HG03521 (cell line): ENCODE measurements around the gene GAGE10.
"Not testable (repeated sequence)": the region's sequence is repeated elsewhere in the genome, so short reads cannot be mapped to it uniquely, and the experiment has no call there.

Experiments used
- ATAC-seq: cut with Tn5 transposase; IDR thresholded peaks from one replicate; pipeline ENCODE4 v1.9.1; 2021; ENCODE audit warnings: mild to moderate bottlenecking, moderate library complexity; ENCODE audit not compliant: unreplicated experiment

GAGE10 gene

DNA sequence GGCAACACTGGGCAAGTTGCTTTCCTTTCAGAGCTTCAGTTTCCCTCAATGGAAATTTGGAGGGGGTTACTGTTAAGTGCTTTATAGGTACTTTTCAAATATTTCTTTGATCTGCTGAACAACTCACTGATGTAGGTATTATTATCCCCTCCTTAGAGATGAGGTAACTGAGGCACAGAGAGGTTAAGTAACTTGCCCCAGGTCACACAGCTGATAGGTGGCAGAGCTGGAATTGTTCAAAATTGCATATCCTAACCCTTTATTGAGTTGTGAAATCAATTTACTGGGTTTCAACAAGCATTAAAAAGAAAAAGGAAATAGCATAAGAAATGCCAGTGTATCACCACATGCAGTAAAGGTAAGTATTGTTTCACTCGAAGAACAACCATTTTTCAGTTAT is 27.2 kb upstream of the GAGE10 start:
- ATAC-seq: no peak

DNA sequence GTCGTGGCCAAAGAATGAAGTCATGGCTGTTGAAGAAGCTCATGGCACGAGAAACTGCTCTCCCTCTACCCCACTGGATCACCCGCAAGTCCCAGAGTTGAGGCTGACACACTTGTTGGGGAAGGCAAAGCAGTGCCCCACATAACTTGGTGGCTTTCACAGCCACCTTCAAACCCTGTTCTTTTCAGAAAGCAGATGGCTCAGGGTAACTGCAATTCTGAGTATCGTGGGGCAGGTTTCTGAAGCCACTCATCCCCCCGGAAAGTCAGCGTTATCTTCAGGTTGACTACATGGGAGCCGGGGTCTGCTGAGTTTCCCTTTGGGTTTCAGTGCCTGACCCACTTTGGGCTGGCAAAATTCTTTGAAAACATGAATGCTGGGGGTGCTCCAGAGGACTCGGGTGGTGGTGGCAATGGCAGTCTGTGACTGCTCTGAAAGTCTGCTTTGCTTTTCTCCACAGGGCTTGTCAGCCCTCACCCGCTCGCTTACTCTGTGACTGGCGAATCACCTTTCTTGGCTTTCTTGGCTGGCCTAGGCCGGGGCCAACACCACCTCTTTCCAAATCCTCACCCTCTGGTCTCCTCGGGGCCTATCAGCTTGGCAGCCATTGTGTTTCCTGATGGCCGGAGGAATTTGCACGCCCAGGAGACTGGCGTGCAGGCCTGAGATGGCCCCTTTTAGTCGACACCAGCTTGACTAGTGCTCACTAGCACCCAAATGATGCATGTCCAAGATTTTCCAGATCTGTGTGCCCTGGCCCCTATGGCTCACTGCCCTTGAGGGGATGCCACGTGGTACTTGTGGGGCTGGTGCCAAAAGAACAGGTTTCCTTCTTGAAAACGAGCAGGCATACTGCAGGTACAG is 26.5 kb upstream of the GAGE10 start:
- no peak for ATAC-seq

DNA sequence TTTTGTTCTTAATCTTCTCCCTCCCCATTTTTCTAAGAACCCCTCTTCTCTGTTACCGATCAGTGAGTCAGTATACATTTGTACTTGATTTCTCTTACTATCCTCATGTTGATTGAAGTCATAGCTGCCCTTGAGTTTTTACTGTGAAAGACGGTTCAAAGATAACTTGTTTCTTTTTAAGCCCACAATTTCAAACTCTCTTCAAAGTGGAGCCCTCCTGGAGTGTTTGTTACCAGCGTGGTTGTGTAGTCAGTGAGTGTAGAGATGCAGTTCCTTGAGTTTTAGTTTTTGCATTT is 26.0 kb upstream of the GAGE10 start:
- no peak for ATAC-seq

DNA sequence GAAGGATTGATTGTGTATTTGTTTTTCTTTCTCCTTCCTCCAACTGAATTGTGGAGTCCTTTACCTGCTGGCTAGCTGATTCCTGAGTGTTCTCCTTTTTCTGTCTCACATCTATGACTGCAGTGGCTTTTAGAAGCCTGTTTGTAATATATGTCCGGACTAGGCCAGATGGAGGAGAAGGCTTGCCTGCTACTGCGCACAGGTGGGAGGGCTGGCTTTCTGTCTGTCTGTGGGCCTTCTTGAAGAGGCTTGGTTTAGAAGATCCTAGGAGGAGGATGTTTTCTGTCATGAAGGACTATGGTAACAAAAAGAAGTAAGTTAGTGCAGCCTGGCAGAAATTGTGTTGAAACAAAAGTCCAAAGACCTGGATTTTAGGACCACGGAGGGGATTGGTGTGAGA is 25.4 kb upstream of the GAGE10 start:
- ATAC-seq: no peak

DNA sequence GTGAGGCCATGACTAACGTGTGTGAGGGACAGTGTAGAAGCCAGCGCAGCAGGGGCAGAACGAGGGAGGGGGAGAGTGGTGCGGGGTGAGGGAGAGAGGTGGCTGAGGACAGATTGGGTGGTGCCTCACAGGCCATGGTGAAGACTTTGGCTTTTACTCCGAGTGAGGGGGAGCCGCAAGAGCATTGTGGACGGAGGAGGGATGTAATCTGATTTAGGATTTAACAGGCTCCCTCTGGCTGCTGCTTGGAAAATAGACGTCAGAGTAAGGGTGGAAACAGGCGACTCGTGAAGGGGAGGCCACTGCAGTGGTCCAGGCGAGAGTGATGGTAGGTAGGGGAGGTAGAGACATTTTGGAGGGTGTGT is 20.8 kb upstream of the GAGE10 start:
- ATAC-seq: no peak

DNA sequence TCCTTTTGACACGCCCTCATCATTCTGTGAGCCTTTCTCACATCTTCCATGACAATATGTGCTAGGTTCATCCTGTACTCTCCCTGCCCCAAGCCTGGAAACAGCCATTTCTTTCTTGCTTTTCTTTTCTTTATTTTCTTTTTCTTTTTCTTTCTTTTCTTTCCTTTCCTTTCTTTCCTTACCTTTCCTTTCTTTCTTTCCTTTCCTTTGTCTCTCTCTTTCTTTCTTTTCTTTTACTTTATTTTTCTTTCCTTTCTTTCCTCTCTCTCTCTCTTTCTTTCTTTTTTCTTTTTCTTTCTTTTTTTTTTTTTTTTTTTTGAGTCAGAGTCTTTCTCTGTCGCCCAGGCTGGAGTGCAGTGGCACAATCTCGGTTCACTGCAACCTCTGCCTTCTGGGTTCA is 19.2 kb upstream of the GAGE10 start:
- no peak for ATAC-seq

DNA sequence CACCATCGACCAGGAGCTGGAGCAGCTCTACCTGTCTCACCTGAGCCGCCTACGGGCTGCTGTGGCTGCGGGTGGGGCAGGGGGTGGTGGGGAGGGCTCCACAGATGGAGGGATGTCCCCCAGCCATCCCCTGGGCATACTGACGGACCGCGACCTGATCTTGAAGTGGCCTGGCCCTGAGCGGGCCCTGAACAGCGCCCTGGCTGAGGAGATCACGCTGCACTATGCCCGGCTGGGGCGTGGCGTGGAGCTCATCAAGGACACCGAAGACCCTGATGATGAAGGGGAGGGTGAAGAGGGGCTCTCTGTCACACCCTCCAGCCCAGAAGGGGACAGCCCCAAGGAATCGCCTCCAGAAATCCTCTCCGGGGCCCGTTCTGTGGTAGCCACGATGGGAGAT is 17.3 kb upstream of the GAGE10 start:
- no peak for ATAC-seq

DNA sequence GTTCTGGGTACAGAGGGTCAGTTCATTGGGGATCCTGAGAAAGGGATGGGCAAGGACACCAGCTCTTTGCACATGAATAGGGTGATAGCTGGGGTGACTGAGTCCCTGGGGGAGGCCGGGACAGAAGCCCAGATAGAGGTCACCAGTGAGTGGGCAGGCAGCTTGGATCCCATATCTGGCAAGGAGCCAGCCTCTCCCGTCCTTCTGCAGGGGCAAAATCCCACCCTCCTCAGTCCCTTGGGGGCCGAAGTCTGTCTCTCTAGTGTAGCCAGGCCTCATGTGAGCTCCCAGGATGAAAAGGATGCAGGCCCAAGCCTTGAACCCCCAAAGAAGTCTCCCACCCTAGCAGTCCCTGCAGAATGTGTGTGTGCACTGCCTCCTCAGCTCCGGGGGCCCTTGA is 16.9 kb upstream of the GAGE10 start:
- ATAC-seq: no peak

DNA sequence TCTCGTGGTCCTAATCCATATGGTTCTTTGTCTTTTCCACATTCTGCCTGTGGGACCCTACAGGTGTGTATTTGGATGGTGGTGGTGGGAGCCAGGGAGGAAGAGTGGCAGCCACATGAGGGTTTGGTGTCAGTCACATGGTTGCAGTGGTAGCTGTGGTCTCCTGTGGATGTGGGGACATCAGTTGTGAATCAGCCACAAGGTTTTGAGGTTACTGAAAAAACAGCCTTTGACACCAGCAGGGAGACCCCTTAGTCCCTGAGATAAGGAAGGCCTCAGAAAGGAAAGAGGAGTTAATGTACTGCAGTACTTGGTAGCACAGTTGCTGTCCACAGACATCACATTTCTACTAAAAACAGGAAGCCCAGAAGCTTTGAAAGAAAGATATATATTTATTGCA is 15.8 kb upstream of the GAGE10 start:
- no peak for ATAC-seq

DNA sequence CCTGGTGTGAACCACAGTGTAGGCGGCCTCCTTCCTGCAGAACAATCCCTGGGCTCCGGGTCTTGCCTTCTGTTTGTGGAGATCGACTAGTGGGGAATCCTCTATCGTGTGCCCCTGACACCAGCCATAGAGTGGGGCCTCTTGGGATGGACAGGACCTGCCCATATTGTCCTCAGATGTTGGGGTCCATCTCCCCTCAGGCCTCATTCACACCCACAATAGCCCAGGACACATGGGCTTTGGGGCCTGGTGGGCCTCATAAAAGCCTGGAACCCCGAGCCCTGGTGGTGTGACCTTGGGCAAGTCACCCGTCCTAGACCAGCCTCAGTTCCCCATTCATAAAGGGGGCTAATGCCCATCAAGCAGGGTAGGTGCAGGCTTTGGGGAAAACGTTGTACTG is 13.2 kb upstream of the GAGE10 start:
- no peak for ATAC-seq

DNA sequence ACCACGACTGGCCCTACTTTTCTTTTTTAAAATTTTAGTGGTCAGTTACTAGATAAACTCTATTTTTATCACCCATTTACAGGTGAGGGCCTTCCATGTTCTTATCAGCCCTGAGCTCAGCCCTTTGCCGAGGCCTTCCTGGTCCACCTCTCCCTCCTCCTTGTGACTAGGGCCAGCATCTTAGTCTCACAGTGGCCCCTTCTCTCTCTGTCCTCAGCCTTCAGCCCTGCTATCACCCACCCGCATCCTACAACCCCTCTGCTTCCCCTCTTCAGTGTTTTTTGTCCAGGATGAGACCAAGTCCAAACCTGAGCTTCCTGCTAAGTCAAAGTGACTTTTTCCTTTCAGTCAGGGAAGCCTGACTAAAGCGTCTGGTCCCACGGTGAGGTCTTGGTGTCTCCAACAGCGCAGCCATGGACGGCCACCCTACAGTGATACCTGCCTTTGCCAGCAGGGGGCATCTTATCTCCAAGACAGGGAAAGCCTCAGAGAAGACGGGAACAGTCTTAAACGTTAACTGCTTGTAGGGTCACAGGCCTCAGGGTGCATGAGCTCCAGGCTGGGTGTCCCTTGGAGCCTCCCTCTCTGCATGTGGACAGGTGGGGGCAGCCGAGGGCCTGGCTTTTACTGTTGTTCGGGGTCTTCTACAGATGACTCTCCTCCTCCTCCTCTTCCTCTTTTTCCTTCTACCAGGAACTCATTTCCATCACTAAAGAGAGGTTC is 11.7 kb upstream of the GAGE10 start:
- ATAC-seq: no peak

DNA sequence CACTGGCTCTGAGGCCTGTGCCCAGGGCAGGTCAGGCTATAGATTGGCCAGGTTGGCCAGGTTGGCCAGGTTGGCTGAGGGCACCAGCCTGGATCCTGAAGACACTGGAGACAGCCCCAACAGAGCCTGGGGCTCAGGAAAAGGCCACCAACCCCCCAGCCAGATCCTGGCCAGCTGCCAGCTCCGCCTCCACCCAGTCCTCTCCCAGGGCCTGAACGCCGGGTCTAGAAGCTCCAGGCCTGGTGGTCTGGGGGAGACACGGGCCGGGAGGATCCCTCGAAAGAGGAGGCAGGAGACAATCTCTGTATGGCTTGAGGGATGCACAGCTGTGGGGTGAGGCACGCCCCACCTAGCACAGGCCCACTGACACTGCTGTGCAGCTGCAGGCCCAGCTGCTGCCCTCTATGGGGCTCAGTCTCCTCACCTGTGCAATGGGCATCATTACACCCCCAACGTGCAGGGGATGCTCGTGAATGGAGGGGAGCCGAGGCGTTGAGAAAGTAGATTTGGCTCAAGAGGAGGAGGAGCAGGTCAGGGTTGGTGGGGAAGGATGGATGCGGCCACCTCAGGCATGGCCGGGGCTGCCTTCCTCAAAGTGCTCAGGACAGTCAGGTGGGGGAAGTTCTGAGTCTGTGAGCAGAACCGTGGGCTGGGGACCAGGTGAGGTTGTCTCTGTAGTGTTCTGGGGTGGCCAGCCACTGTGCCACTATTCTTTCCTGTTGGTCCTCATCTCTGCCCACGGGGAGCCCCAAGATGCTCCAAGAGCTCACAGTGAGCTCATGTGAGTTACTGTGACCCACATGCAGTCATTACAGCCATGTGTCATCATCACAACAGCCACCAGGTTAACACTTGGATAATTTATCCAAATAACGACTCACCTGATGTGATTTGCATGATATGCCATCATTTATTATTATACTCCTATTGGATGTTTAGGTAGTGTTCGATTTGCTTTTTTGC is 10.8 kb upstream of the GAGE10 start:
- no peak for ATAC-seq

DNA sequence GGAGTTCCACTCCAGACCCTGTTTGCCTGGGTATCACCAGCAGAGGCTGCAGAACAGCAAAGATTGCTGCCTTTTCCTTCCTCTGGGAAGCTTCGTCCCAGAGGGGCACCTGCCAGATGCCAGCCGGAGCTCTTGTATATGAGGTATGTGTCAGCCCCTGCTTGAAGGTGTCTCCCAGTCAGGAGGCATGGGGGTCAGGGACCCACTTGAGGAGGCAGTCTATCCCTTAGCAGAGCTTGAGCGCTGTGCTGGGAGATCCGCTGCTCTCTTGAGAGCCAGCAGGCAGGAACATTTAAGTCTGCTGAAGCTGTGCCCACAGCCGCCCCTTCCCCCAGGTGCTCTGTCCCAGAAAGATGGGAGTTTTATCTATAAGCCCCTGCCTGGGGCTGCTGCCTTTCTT is 4.2 kb upstream of the GAGE10 start:
- not testable (repeated sequence) for ATAC-seq

DNA sequence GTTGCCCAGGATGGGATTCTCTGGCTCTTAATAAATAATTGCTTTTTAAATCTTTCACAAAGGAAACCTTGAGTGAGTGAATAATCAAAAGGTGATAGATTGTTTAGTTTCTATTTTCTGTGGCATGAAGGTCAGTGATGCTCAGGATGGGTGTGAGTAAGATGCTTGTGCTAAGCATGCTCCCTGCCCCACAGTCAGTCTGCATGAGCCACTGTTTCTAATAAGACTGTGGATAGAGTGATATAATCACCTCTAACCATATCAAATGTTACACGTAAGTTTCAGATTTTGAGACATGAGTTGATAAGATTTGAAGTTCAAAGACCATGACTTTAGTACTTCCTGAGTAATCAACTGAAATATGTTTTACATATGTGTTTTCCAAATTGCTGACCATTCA is 2.7 kb upstream of the GAGE10 start:
- ATAC-seq: no peak

DNA sequence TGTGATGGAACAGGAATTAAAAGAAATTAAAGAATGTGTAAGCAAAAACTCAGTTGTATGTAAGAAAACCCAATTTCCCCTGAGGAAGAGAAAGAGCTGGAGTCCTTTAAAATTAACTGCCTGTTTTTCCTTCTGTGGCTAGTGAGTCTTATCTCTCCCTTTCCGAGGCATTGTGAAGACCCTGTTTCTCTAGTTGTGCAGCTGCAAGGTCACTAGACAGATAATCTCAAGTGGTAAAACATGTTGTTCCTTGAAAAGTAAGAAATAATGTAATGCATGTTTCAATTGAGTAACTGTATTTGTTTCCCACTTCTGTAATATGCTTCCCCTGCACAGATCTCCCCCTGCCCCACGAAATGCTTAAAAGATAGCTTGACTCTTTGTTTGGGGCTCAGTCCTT is 4.3 kb downstream of the GAGE10 start:
- not testable (repeated sequence) for ATAC-seq

DNA sequence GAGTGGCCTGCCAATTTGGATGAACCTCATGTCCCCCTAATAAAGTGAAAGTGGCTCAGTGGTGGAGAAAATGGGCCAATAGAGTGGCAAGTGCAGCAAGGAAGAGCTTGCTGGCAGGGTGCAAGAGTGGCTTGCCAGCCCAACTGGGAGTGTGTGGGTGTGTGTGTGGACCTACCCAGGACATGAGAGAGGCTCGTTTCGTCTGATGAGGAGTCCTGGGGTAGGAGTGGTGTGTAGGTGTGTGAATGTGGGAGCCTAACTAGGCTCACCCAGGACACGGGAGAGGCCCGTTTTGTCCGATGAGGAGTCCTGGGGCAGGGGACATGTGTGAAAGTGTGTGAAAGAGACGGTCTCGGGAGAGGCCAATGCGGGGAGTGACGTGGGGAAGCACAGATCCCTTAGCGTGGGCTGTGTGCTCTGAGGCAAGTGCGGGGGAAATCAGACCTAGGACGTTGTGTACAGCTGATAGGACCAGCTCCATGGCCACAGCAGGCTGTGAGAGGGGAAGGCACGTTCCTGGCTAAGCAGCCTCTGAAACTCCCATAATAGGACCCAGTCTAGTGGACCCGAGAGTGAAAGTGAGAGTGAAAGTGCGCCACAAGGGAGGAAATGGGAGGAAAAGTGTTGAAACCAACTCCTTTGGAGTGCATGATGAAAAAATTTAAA is 5.3 kb downstream of the GAGE10 start:
- no peak for ATAC-seq

DNA sequence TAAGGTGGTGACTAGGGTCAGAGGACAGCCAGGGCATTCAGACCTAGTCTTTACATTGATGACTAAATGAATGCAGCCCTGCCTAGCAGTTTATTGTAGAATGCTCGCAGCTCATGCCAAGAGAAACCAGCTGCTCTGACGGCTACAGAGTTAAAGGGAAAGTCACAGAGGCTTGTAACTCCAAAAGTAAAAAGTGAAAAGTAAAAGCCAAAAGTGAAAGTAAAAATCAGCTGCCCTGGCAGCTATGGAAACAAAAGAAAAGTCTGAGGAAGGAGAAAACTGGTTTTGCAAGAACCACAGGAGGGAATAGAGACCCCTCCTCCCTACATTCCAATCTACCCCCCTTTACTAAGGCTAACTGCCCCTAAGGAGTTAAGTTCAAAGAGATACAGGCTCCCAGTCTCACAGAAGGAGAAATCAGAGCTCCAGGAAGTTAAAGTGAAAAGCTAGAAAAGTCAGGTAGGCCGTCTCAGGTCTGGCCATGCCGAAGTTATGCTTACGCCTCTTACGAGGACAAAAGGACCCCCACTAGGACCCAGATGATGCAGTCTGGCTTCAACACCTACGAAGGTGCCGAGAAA is 6.0 kb downstream of the GAGE10 start:
- ATAC-seq: no peak

DNA sequence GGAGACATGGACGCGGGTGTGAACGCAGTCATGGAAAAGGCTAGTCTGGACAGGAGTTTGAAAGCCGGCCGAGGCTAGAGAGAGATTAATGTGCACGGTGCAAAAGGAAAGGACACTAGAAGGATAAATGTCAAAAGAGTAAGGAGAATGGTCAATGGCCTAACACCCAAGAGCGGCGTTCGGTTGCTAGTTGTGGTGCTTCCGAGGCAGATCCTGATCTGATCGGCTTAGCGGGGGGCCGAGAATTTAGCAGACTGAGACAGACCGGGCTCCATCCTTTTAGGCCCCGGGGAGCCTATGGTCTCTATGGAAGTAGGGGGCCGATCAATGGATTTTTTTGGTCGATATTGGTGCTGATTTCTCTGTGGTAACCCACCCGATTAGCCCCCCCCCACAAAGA is 6.9 kb downstream of the GAGE10 start:
- no peak for ATAC-seq

DNA sequence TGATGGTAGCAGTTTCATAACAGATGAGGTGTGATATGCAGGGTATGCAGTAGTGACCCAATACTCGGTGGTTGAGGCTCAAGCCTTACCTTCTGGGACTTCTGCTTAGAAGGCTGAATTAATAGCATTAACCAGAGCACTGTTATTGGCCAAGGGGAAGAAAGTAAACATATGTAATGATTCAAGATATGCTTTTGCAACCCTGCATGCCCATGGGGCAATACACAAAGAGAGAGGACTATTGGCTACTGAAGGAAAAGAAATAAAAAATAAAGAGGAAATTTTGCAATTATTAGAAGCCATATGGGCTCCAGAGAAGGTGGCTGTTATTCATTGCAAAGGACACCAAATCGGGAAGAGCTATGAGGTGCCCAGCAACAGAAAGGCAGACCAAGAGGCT is 8.7 kb downstream of the GAGE10 start:
- ATAC-seq: no peak

DNA sequence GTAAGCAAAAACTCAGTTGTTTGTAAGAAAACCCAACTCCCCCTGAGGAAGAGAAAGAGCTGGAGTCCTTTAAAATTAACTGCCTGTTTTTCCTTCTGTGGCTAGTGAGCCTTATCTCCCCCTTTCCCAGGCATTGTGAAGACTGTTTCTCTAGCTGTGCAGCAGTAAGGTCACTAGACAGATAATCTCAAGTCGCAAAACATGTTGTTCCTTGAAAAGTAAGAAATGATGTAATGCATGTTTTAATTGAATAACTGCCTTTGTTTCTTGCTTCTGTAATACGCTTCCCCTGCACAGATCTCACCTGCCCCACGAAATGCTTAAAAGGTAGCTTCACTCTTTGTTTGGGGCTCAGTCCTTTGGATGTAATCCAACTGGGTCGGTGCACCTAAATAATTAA is 12.6 kb downstream of the GAGE10 start:
- no peak for ATAC-seq

DNA sequence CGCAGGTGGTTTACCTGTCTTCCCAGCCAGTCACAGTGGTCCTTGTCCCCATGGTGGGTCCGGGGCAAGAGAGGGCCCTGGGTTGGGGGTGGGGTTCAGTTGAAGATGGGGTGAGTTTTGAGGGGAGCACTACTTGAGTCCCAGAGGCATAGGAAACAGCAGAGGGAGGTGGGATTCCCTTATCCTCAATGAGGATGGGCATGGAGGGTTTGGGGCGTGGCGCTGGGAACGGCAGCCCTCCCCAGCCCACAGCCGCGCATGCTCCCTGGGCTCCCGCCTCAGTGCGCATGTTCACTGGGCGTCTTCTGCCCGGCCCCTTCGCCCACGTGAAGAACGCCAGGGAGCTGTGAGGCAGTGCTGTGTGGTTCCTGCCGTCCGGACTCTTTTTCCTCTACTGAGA is 18.3 kb downstream of the GAGE10 start, which contains the start of gene GAGE12J:
Gene GAGE12J (plus strand): TSS at position 301 of the 400 bp plus-strand sequence. CDS start 1,157 bp downstream, outside the sequence.
- not testable (repeated sequence) for ATAC-seq
